ENCODE data around the gene SLC25A29.
"Not testable (repeated sequence)": the region's sequence is repeated elsewhere in the genome, so short reads cannot be mapped to it uniquely, and the experiment has no call there.

Gene SLC25A29

DNA sequence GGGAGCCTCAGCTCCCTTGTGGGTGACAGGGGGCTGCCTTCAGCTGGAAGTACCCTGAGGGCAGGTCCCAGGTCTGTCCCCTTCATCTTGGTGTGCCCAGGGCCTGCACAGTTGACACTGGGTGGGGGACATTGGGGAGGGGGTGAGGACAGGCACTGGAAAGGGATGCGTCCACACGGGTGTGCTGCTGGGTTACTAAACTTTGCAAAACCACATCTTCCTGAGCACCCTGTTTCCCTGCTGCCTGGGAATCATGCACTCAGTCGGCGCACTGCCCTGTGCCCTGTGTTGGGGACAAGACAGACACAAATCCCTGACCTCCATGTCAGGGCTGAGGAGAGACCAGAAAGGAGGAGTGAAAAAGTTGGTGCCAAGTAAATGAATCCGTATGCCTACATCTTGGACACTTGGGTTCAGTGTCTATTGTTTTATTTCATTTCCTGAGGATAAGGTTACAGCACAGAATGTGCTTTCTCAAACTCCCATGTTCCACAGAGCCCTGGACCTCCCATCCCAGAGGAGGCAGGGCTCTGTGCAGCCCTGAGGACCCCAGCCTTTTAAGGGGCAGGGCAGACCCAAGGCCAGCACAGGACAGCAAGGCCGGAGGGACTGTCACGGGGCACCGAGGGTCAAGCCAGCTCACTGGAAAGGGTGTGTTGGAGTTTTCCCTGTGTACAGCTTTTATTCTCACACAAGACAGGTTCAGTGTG is 2.9 kb upstream of the SLC25A29 start:
- Histone ChIP-seq H2AK5ac (ENCODE audit: low read depth, low read length) (peak overlapping the region; percentile 72), H4K8ac (ENCODE audit: low read depth, low read length) (no peak overlapping the region), H3K9me3 (replicated peaks in 1 of 2; ENCODE audit: control insufficient read depth in 2 of 2, insufficient read depth in 1 of 2, low read depth in 1 of 2, low read length in 2 of 2) (no peaks in the 10 kb centered on the region), H3K4me2 (ENCODE audit: insufficient read depth, low read length, poor library complexity, severe bottlenecking) (no peak overlapping the region), H2BK15ac (ENCODE audit: low read length) (no peak overlapping the region), H3K18ac (ENCODE audit: low read length) (peak overlapping the region; percentile 84), H2BK5ac (ENCODE audit: low read length) (peak overlapping the region; percentile 71), H3K36me3 (replicated peaks in 1 of 2; ENCODE audit: control insufficient read depth in 2 of 2, insufficient read depth in 2 of 2, low read length in 2 of 2) (peaks cover 3 to 6% of the 10 kb centered on the region in 2 donors), H3K4me3 (ENCODE audit: low read length in 2 of 2) (no peak overlapping the region), H3K27me3 (ENCODE audit: control insufficient read depth in 3 of 3, insufficient read depth in 3 of 3, low read depth in 1 of 3, low read length in 3 of 3) (no peaks in the 10 kb centered on the region), H3K79me1 (ENCODE audit: low read depth, low read length) (peaks cover 17% of the 10 kb centered on the region), H2AFZ (ENCODE audit: low read length) (no peak overlapping the region), H3K9ac (ENCODE audit: low read depth, low read length, poor library complexity) (no peak overlapping the region), H4K91ac (ENCODE audit: low read depth, low read length, poor library complexity) (no peak overlapping the region), H2BK120ac (ENCODE audit: low read depth, low read length) (no peak overlapping the region), H2BK12ac (ENCODE audit: low read length) (no peak overlapping the region), H3K27ac (replicated peaks; ENCODE audit: low read length) (peak overlapping the region; percentile 3), H3K23ac (ENCODE audit: low read depth, low read length, poor library complexity) (peak overlapping the region; percentile 17), H3K14ac (ENCODE audit: low read length) (no peak overlapping the region), H3K4ac (ENCODE audit: low read length) (no peak overlapping the region), H3K4me1 (ENCODE audit: control insufficient read depth in 2 of 2, insufficient read depth in 1 of 2, low read depth in 1 of 2, low read length in 2 of 2) (peaks cover 25 to 32% of the 10 kb centered on the region in 2 donors)
- DNase-seq (ENCODE audit: low spot score): no peak
- no CpG with 5 or more reads among the region's 8 CpGs for WGBS, 2 donors (ENCODE audit: extremely low coverage in 2 of 2, insufficient read length in 2 of 2, insufficient replicate concordance in 1 of 2)

DNA sequence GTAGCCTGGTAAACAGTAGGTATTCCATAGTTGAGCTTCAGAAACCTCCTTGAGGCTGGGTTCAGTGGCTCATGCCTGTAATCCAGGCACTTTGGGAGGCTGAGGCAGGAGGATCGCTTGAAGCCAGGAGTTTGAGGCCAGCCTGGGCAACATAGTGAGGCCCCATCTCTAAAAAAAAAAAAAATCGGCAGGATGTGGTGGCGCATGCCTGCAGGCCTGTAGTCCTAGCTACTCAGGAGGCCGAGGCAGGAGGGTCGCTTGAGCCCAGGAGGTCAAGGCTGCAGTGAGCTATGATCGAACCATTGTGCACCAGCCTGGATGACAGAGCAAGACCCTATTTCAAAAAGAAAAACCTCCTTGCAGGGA is 2.2 kb upstream of the SLC25A29 start:
- not testable (repeated sequence) for H3K4me2 ChIP-seq (ENCODE audit: insufficient read depth, low read length, poor library complexity, severe bottlenecking); H3K36me3 ChIP-seq (replicated peaks in 1 of 2; ENCODE audit: control insufficient read depth in 2 of 2, insufficient read depth in 2 of 2, low read length in 2 of 2); H2BK120ac ChIP-seq (ENCODE audit: low read depth, low read length); H3K18ac ChIP-seq (ENCODE audit: low read length); H3K27ac ChIP-seq (replicated peaks; ENCODE audit: low read length); H2BK12ac ChIP-seq (ENCODE audit: low read length); DNase-seq (ENCODE audit: low spot score); H2AFZ ChIP-seq (ENCODE audit: low read length); H2BK15ac ChIP-seq (ENCODE audit: low read length); H3K4me3 ChIP-seq (ENCODE audit: low read length in 2 of 2); H3K9ac ChIP-seq (ENCODE audit: low read depth, low read length, poor library complexity); H3K4ac ChIP-seq (ENCODE audit: low read length); H3K14ac ChIP-seq (ENCODE audit: low read length); H4K91ac ChIP-seq (ENCODE audit: low read depth, low read length, poor library complexity); H3K9me3 ChIP-seq (replicated peaks in 1 of 2; ENCODE audit: control insufficient read depth in 2 of 2, insufficient read depth in 1 of 2, low read depth in 1 of 2, low read length in 2 of 2); H4K8ac ChIP-seq (ENCODE audit: low read depth, low read length); H3K27me3 ChIP-seq (ENCODE audit: control insufficient read depth in 3 of 3, insufficient read depth in 3 of 3, low read depth in 1 of 3, low read length in 3 of 3)
- no CpG with 5 or more reads among the region's 6 CpGs for WGBS, 2 donors (ENCODE audit: extremely low coverage in 2 of 2, insufficient read length in 2 of 2, insufficient replicate concordance in 1 of 2)
- Histone ChIP-seq H3K23ac (ENCODE audit: low read depth, low read length, poor library complexity) (peak overlapping the region; percentile 17), H3K4me1 (ENCODE audit: control insufficient read depth in 2 of 2, insufficient read depth in 1 of 2, low read depth in 1 of 2, low read length in 2 of 2) (peaks cover 25 to 39% of the 10 kb centered on the region in 2 donors), H3K79me1 (ENCODE audit: low read depth, low read length) (peaks cover 23% of the 10 kb centered on the region), H2AK5ac (ENCODE audit: low read depth, low read length) (peak overlapping the region; percentile 72), H2BK5ac (ENCODE audit: low read length) (peak overlapping the region; percentile 71)

DNA sequence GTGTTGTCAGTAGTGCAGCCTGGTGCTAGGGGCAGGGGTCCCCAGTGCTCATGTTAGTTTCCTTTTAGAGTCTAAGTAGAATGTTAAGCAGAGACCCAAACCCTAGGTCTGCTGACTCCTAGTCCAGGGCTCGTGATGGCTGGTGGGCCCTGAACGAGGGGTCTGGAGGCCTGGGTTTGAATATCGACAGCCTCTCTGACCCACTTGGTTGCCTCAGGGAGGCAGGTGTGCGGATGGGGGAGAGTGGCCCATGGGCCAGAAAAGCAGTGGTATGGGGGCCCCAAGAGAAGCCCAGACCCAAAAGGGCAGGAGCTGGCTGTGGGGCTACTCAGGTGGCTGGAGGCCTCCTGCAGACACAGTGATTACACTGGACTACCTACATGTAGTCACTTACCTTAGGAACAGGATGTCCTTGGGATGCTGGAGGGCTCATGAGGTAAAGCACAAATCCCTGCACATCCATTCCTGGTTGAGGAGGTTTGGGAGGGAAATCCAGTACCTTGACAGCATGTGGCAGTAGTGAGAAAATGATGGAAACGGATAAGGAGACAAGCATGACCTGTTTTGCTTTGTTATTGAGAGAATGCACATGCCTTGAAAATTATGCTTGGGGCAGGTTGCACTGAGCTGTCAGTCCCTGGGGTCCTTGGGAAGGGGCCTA is 1.7 kb upstream of the SLC25A29 start:
- no peak overlapping the region for H2BK12ac ChIP-seq (ENCODE audit: low read length)
- peaks cover 11 to 13% of the 10 kb centered on the region in 2 donors for H3K36me3 ChIP-seq (replicated peaks in 1 of 2; ENCODE audit: control insufficient read depth in 2 of 2, insufficient read depth in 2 of 2, low read length in 2 of 2)
- peaks cover 25% of the 10 kb centered on the region for H3K79me1 ChIP-seq (ENCODE audit: low read depth, low read length)
- H2BK5ac ChIP-seq (ENCODE audit: low read length): peak overlapping the region; percentile 93
- no peak for DNase-seq (ENCODE audit: low spot score)
- H3K4ac ChIP-seq (ENCODE audit: low read length): no peak overlapping the region
- H3K27me3 ChIP-seq (ENCODE audit: control insufficient read depth in 3 of 3, insufficient read depth in 3 of 3, low read depth in 1 of 3, low read length in 3 of 3): no peaks in the 10 kb centered on the region
- H3K4me2 ChIP-seq (ENCODE audit: insufficient read depth, low read length, poor library complexity, severe bottlenecking): peak overlapping the region; percentile 78
- no CpG with 5 or more reads among the region's 5 CpGs for WGBS, 2 donors (ENCODE audit: extremely low coverage in 2 of 2, insufficient read length in 2 of 2, insufficient replicate concordance in 1 of 2)
- H3K9ac ChIP-seq (ENCODE audit: low read depth, low read length, poor library complexity): peak overlapping the region; percentile 99
- H3K27ac ChIP-seq (replicated peaks; ENCODE audit: low read length): no peak overlapping the region
- no peak overlapping the region for H3K23ac ChIP-seq (ENCODE audit: low read depth, low read length, poor library complexity)
- no peak overlapping the region for H4K91ac ChIP-seq (ENCODE audit: low read depth, low read length, poor library complexity)
- no peaks in the 10 kb centered on the region for H3K9me3 ChIP-seq (replicated peaks in 1 of 2; ENCODE audit: control insufficient read depth in 2 of 2, insufficient read depth in 1 of 2, low read depth in 1 of 2, low read length in 2 of 2)
- no peak overlapping the region for H3K14ac ChIP-seq (ENCODE audit: low read length)
- H3K4me1 ChIP-seq (ENCODE audit: control insufficient read depth in 2 of 2, insufficient read depth in 1 of 2, low read depth in 1 of 2, low read length in 2 of 2): peaks cover 22 to 42% of the 10 kb centered on the region in 2 donors
- H2AK5ac ChIP-seq (ENCODE audit: low read depth, low read length): peak overlapping the region; percentile 98
- no peak overlapping the region for H2BK120ac ChIP-seq (ENCODE audit: low read depth, low read length)
- no peak overlapping the region for H2BK15ac ChIP-seq (ENCODE audit: low read length)
- no peak overlapping the region for H4K8ac ChIP-seq (ENCODE audit: low read depth, low read length)
- H3K18ac ChIP-seq (ENCODE audit: low read length): no peak overlapping the region
- no peak overlapping the region for H2AFZ ChIP-seq (ENCODE audit: low read length)
- peak overlapping the region; percentile 85 to 89 for H3K4me3 ChIP-seq (ENCODE audit: low read length in 2 of 2)

DNA sequence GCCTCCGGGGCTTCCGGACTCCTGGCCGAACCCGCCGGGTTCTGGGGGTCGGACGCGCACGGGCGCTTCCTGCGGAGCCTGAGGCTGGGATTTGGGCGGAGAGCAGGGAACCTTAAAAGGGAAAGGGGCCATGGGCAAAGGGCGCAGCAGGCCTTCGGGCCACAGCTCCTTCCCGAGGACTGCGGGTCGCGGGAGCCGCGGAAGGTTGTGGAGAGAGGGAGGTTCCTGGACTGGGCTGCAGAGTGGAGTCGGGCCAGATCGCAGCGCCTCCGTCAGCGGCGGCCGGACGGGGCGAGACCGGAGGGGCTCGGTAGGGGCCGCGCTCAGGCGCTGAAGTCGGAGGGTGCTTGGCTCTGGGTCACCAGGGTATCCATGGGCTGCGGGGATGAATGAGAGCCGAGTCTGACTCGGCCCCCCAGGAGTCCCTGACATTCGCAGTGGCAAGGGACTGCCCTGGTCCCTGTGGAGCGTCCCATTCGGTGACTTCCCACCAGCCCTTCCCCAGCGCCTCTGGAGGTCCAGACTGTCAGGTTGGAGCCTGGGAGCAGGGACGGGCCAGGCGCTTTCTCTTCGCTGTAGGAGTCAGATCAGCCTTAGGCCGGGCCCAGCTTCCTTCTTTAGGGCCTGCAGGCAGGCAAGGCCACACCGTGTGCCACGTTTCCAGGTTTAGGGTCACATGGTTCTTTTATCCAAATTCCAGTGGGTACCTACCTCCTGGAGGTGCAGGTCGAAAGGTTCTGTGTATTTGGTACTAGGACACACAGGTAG is 938 bp upstream of the SLC25A29 start:
- H2BK12ac ChIP-seq (ENCODE audit: low read length): no peak overlapping the region
- H3K27me3 ChIP-seq (ENCODE audit: control insufficient read depth in 3 of 3, insufficient read depth in 3 of 3, low read depth in 1 of 3, low read length in 3 of 3): no peaks in the 10 kb centered on the region
- H3K14ac ChIP-seq (ENCODE audit: low read length): peak overlapping the region; percentile 59
- H3K4me2 ChIP-seq (ENCODE audit: insufficient read depth, low read length, poor library complexity, severe bottlenecking): peak overlapping the region; percentile 78
- H2BK5ac ChIP-seq (ENCODE audit: low read length): peak overlapping the region; percentile 93
- no peak overlapping the region for H4K91ac ChIP-seq (ENCODE audit: low read depth, low read length, poor library complexity)
- peak overlapping the region; percentile 97 for H2AFZ ChIP-seq (ENCODE audit: low read length)
- H3K36me3 ChIP-seq (replicated peaks in 1 of 2; ENCODE audit: control insufficient read depth in 2 of 2, insufficient read depth in 2 of 2, low read length in 2 of 2): peaks cover 11 to 18% of the 10 kb centered on the region in 2 donors
- H3K4ac ChIP-seq (ENCODE audit: low read length): peak overlapping the region; percentile 26
- H2BK120ac ChIP-seq (ENCODE audit: low read depth, low read length): peak overlapping the region; percentile 100
- no CpG with 5 or more reads among the region's 49 CpGs for WGBS, 2 donors (ENCODE audit: extremely low coverage in 2 of 2, insufficient read length in 2 of 2, insufficient replicate concordance in 1 of 2)
- no peak for DNase-seq (ENCODE audit: low spot score)
- peak overlapping the region; percentile 85 to 89 for H3K4me3 ChIP-seq (ENCODE audit: low read length in 2 of 2)
- H3K18ac ChIP-seq (ENCODE audit: low read length): peak overlapping the region; percentile 99
- H3K9ac ChIP-seq (ENCODE audit: low read depth, low read length, poor library complexity): peak overlapping the region; percentile 99
- H3K23ac ChIP-seq (ENCODE audit: low read depth, low read length, poor library complexity): peak overlapping the region; percentile 94
- H3K9me3 ChIP-seq (replicated peaks in 1 of 2; ENCODE audit: control insufficient read depth in 2 of 2, insufficient read depth in 1 of 2, low read depth in 1 of 2, low read length in 2 of 2): no peaks in the 10 kb centered on the region
- H3K4me1 ChIP-seq (ENCODE audit: control insufficient read depth in 2 of 2, insufficient read depth in 1 of 2, low read depth in 1 of 2, low read length in 2 of 2): peaks cover 22 to 40% of the 10 kb centered on the region in 2 donors
- H2BK15ac ChIP-seq (ENCODE audit: low read length): peak overlapping the region; percentile 96
- H4K8ac ChIP-seq (ENCODE audit: low read depth, low read length): no peak overlapping the region
- peak overlapping the region; percentile 32 for H3K27ac ChIP-seq (replicated peaks; ENCODE audit: low read length)
- H3K79me1 ChIP-seq (ENCODE audit: low read depth, low read length): peaks cover 25% of the 10 kb centered on the region
- H2AK5ac ChIP-seq (ENCODE audit: low read depth, low read length): peak overlapping the region; percentile 98

Data from neuronal stem cell (in vitro differentiated cells).